Esophagus squamous epithelium (tissue), 5 donors: ENCODE results near the gene AHI1. TPM values are rescaled to one million over a fixed set of nuclear protein-coding genes. Genes with fewer than 3 reads are reported as not detected.

ENCODE experiments used
- DNase-seq: peaks from one replicate; lab custom pipeline; 2025; lab: John Stamatoyannopoulos, UW
- H3K27ac ChIP-seq, 4 donors: fragments of 200-600 bp; sonication (generic); one replicate each; pipeline ENCODE4 v1.5.1; 2016 to 2019; ENCODE audit warnings: mild to moderate bottlenecking in 1 of 4
- H3K27me3 ChIP-seq, 4 donors: fragments of 200-600 bp; sonication (generic); 1 replicate in 3 of 4; 2 replicates in 1 of 4; pipeline versions ENCODE4 v1.5.1 to v1.6.0; 2017 to 2021; ENCODE audit warnings: antibody characterized with exemption in 1 of 4
- H3K36me3 ChIP-seq, 3 donors: fragments of 200-600 bp; sonication (generic); one replicate each; pipeline ENCODE4 v1.5.1; 2016 to 2019
- H3K4me1 ChIP-seq, 3 donors: fragments of 200-600 bp; sonication (generic); one replicate each; pipeline ENCODE4 v1.5.1; 2017 to 2019
- H3K4me3 ChIP-seq, 4 donors: fragments of 200-600 bp; sonication (generic); 1 replicate in 3 of 4; 2 replicates in 1 of 4; pipeline ENCODE4 v1.5.1; 2016 to 2019; ENCODE audit warnings: mild to moderate bottlenecking in 2 of 4, moderate library complexity in 1 of 4
- H3K9me3 ChIP-seq, 3 donors: fragments of 200-600 bp; sonication (generic); one replicate each; pipeline ENCODE4 v1.5.1; 2016 to 2019
- POLR2A ChIP-seq, 4 donors: fragments of 450-650 bp; IDR thresholded peaks; one replicate each; pipeline ENCODE4 v1.6.1; 2017; ENCODE audit warnings: antibody characterized with exemption in 4 of 4, mild to moderate bottlenecking in 4 of 4, moderate library complexity in 3 of 4
- WGBS, 2 donors: methylation state at CpG; one replicate each; pipeline ENCODE4 v1.1.5; 2018; 5-methylcytosine and 5-hydroxymethylcytosine counted together
- intact Hi-C: fragments of 100-400 bp; cut with DNase I; formaldehyde crosslinking; loops from one replicate; pipeline ENCODE4 v1.15.0; 2022
- total RNA-seq, 4 donors: library from RNA; depleted of rRNA; stranded (reverse); fragments of >200 nt; gene quantifications; one replicate each; pipeline ENCODE4 v1.1.0, GENCODE V29; 2016
- TF ChIP-seq, protein P1 (sequence below), 6 experiments: fragments of 450-650 bp in 4 of 6; fragments of 200-600 bp in 2 of 6; sonication (generic) in 2 of 6; IDR thresholded peaks; one replicate each; pipeline ENCODE4 v1.5.1; 2016 to 2019; ENCODE audit warnings: antibody characterized with exemption in 6 of 6, mild to moderate bottlenecking in 4 of 6, moderate library complexity in 4 of 6
- donor health status: DM: yes; HTN: yes; CAD: no.

The AHI1 gene
- total RNA-seq, 4 donors from 2014 or later, result 4.5 to 24.2 (median 7.6) TPM

DNA sequence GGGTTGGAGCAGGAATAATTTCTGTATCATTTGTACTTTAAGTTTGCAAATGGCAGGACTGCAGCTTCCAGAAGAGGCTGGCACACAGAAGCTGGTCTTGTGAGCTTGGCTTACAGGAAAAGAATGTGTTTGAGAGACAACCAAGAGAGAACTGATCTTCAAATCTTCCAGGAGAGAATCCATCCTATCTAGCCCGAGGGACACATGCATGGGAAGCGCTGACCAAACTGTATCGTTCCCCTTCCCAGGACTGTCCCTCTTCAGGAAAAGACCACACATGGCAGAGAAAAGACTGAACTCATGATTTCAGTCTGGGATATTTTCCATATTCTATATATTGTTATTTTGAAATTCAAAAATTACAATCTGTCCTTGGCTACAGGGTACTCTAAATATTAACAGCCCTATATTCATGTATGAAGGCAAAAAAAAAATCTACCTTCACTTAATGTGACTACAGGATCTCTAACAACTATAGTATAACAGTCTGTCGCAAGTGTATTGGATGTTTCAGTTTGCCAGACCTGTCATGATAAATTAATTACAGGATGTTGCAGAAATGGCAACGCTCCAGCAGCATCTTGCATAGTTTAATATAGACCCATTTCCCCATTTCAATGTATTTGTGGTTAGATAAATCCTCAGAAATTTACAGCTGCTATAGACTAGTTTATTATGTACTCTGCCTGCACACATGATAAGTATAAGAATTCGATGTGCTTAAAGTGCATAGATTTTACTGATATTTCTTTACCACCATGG lies 217.0 kb downstream of the AHI1 start:
- Histone ChIP-seq H3K4me1 (peaks cover 0 to 10% (median 0%) of the 10 kb centered on the region in 3 donors), H3K4me3 (no peak overlapping the region), H3K27me3 (no peaks in the 10 kb centered on the region), H3K36me3 (no peaks in the 10 kb centered on the region), H3K27ac (peak overlapping the region in 1 of 4 donors; percentile 17), H3K9me3 (no peaks in the 10 kb centered on the region)
- WGBS, 2 donors, result 47 to 57% methylated on average over 6 of the region's 6 CpGs
- no peak for TF ChIP-seq POLR2A (IDR thresholded peaks at IDR 0.05)
- DNase-seq, result no peak
- intact Hi-C loops, result no loop called here

GRCh38 chr6:135277422-135277821 lies 220.1 kb downstream of the AHI1 start:
- no peak overlapping the region for H3K4me3 ChIP-seq
- no peak for TF ChIP-seq POLR2A (IDR thresholded peaks at IDR 0.05)
- TF ChIP-seq, protein P1, sequence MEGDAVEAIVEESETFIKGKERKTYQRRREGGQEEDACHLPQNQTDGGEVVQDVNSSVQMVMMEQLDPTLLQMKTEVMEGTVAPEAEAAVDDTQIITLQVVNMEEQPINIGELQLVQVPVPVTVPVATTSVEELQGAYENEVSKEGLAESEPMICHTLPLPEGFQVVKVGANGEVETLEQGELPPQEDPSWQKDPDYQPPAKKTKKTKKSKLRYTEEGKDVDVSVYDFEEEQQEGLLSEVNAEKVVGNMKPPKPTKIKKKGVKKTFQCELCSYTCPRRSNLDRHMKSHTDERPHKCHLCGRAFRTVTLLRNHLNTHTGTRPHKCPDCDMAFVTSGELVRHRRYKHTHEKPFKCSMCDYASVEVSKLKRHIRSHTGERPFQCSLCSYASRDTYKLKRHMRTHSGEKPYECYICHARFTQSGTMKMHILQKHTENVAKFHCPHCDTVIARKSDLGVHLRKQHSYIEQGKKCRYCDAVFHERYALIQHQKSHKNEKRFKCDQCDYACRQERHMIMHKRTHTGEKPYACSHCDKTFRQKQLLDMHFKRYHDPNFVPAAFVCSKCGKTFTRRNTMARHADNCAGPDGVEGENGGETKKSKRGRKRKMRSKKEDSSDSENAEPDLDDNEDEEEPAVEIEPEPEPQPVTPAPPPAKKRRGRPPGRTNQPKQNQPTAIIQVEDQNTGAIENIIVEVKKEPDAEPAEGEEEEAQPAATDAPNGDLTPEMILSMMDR (IDR thresholded peaks at IDR 0.05), result no peak
- 92 to 94% methylated on average over 6 of the region's 6 CpGs for WGBS, 2 donors
- no peaks in the 10 kb centered on the region for H3K36me3 ChIP-seq
- no peak overlapping the region for H3K27ac ChIP-seq
- no peaks in the 10 kb centered on the region for H3K9me3 ChIP-seq
- no peaks in the 10 kb centered on the region for H3K27me3 ChIP-seq
- H3K4me1 ChIP-seq, result peaks cover 0 to 14% (median 0%) of the 10 kb centered on the region in 3 donors
- intact Hi-C loops, result no loop called here
- DNase-seq, result no peak

DNA sequence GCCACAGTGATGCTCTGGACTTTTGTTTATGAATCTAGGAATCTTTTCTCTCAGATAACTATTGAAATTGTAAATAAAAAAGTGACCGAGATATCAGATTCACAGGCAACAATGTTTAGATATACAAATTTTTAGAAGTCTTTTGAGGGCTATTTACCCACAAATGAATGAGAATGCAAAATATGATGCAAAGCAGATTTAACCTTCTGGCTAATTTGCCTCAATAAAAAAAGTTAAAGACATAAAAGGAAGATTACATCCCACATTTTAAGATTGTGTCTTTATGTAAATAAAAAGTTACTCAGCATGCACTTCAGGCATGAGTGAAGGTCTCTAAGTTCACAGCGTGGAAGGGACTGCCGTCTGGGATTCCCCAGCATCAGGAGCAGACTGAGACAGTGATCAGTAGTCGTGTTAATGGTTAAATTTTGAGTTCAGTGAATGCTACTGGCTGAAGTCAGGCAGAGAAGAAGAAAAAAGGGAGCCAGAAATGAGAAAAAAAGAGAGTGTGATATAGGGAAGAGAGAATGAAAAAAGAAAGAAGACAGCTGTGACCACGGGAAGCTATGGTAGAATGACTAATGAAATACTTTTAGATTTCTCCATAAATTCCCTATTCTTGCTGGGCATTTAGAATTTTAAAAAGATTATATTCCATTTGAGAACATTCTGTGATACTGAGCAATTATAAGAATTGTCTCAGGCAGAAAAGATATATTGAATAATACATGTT lies 222.8 kb downstream of the AHI1 start:
- Histone ChIP-seq H3K27me3 (no peaks in the 10 kb centered on the region), H3K4me1 (peaks cover 0 to 22% (median 6%) of the 10 kb centered on the region in 3 donors), H3K9me3 (no peaks in the 10 kb centered on the region), H3K36me3 (no peaks in the 10 kb centered on the region), H3K4me3 (no peak overlapping the region), H3K27ac (no peak overlapping the region)
- 23 to 42% methylated on average over 5 of the region's 5 CpGs for WGBS, 2 donors
- DNase-seq, result no peak
- intact Hi-C loops, result no loop called here
- TF ChIP-seq, protein P1 (IDR thresholded peaks at IDR 0.05), result no peak
- no peak for TF ChIP-seq POLR2A (IDR thresholded peaks at IDR 0.05)

GRCh38 chr6:135271626-135272025 lies 225.9 kb downstream of the AHI1 start:
- intact Hi-C loops, result no loop called here
- no peaks in the 10 kb centered on the region for H3K9me3 ChIP-seq
- no peaks in the 10 kb centered on the region for H3K27me3 ChIP-seq
- H3K4me1 ChIP-seq, result peaks cover 0 to 53% (median 9%) of the 10 kb centered on the region in 3 donors
- H3K27ac ChIP-seq, result peak overlapping the region; percentile 81 to 89 (median 86)
- DNase-seq, result no peak
- no peak for TF ChIP-seq POLR2A (IDR thresholded peaks at IDR 0.05)
- TF ChIP-seq, protein P1 (IDR thresholded peaks at IDR 0.05), result no peak
- peak overlapping the region in 1 of 4 donors; percentile 7 for H3K4me3 ChIP-seq
- WGBS, 2 donors, result 52 to 78% methylated on average over 6 of the region's 6 CpGs
- H3K36me3 ChIP-seq, result no peaks in the 10 kb centered on the region

DNA sequence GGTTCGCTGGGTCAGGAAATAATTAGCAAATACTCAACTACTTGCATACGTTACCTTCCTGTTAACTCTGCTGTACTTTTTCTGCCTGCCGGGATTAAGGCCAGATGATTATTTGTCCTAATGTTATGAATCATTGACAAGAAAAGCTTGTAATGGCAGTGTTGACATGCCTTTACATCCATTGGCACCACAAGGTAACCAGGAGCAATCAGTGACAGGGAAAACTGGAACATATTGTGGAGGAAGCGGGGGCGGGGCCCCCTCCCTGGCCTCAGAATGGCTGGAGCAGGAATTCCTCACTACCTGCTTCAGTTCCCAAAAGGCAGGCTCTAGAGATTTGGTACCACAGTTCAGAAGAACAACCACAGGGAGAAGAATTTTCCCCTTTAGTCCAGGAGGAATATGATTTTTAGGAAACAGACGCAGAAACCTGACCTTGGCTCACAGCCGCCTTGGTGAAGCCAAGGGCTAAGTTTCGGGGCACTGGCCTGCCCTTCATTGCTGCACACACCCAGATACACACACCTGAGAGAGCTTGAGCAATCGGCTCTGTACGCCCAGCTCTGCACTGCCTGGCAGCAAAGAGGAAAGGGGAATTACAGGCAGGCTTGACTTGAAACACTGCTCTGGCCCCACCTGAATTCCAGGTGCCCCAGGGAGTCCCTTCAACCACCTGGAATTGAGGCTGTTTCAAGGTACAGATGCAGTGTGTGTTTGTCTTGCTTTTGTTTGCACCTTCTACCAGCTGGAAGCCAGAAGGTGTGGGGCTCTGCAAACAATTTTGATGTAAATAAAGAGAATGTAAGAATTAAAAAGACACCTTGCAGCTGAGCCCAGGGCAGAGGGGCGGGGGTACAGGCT lies 226.6 kb downstream of the AHI1 start:
- Histone ChIP-seq H3K9me3 (no peaks in the 10 kb centered on the region), H3K27ac (peak overlapping the region; percentile 81 to 89 (median 86)), H3K36me3 (no peaks in the 10 kb centered on the region), H3K4me3 (peak overlapping the region in 3 of 4 donors; percentile 14 to 21 (median 18)), H3K27me3 (no peaks in the 10 kb centered on the region), H3K4me1 (peaks cover 0 to 53% (median 9%) of the 10 kb centered on the region in 3 donors)
- no peak for DNase-seq
- WGBS, 2 donors, result 27 to 37% methylated on average over 6 to 9 of the region's 11 CpGs
- intact Hi-C loops, result no loop called here
- TF ChIP-seq POLR2A (IDR thresholded peaks at IDR 0.05), result no peak
- TF ChIP-seq, protein P1 (IDR thresholded peaks at IDR 0.05), result no peak
